Mesenchymal stem cell (in vitro differentiated cells and primary cell): ENCODE results near the gene KLHL6.

ENCODE experiments used
- DNase-seq: peaks from one replicate; pipeline ENCODE4 v3.0.0-alpha.2; 2013
- H2AFZ ChIP-seq: one replicate; pipeline ENCODE4 v1.6.1; 2013; ENCODE audit warnings: low read depth, mild to moderate bottlenecking, control low read depth, inconsistent platforms, low read length, moderate library complexity
- H2AK5ac ChIP-seq: 2 replicates; pipeline ENCODE4 v1.6.1; 2013; ENCODE audit warnings: low read length, moderate library complexity, mild to moderate bottlenecking, inconsistent platforms; ENCODE audit not compliant: severe bottlenecking
- H2BK120ac ChIP-seq: one replicate; pipeline ENCODE4 v1.6.1; 2013; ENCODE audit warnings: low read depth, mild to moderate bottlenecking, inconsistent platforms, low read length, moderate library complexity
- H2BK12ac ChIP-seq, 2 experiments: one replicate each; pipeline ENCODE4 v1.6.1; 2013; ENCODE audit warnings: inconsistent platforms in 2 of 2, low read length in 2 of 2, mild to moderate bottlenecking in 2 of 2, moderate library complexity in 2 of 2, control low read depth in 1 of 2
- H2BK15ac ChIP-seq: one replicate; pipeline ENCODE4 v1.6.1; 2013; ENCODE audit warnings: mild to moderate bottlenecking, low read depth, inconsistent platforms; ENCODE audit not compliant: poor library complexity, severe bottlenecking
- H2BK5ac ChIP-seq: 2 replicates; pipeline ENCODE4 v1.6.1; 2013; ENCODE audit warnings: low read depth, mild to moderate bottlenecking, low read length, control low read depth, inconsistent platforms; ENCODE audit not compliant: poor library complexity, severe bottlenecking
- H3K14ac ChIP-seq, 2 experiments: one replicate each; pipeline ENCODE4 v1.6.1; 2013; ENCODE audit warnings: inconsistent platforms in 2 of 2, low read length in 2 of 2, control low read depth in 1 of 2, mild to moderate bottlenecking in 1 of 2, moderate library complexity in 1 of 2
- H3K18ac ChIP-seq, 2 experiments: one replicate each; pipeline ENCODE4 v1.6.1; 2013; ENCODE audit warnings: inconsistent platforms in 2 of 2, low read length in 2 of 2, control low read depth in 1 of 2, low read depth in 1 of 2, mild to moderate bottlenecking in 1 of 2
- H3K23ac ChIP-seq, 2 experiments: one replicate each; pipeline ENCODE4 v1.6.1; 2013; ENCODE audit warnings: inconsistent platforms in 2 of 2, low read length in 2 of 2, mild to moderate bottlenecking in 2 of 2, moderate library complexity in 2 of 2, control low read depth in 1 of 2
- H3K27ac ChIP-seq: 2 replicates; pipeline ENCODE4 v1.5.1; 2013; ENCODE audit warnings: mild to moderate bottlenecking, moderate library complexity, low read length, control low read depth, inconsistent platforms; ENCODE audit not compliant: poor library complexity, severe bottlenecking
- H3K27me3 ChIP-seq, 2 experiments: 2 replicates each; pipeline versions ENCODE4 v1.6.1 to v1.7.0; 2013; ENCODE audit warnings: low read length in 2 of 2, mild to moderate bottlenecking in 2 of 2, moderate library complexity in 2 of 2, control low read depth in 1 of 2, inconsistent platforms in 1 of 2; ENCODE audit not compliant: control insufficient read depth in 1 of 2, insufficient read depth in 1 of 2
- H3K36me3 ChIP-seq, 2 experiments: 2 replicates each; pipeline versions ENCODE4 v1.6.1 to v1.7.0; 2013; ENCODE audit warnings: low read length in 2 of 2, control low read depth in 1 of 2, inconsistent platforms in 1 of 2, low read depth in 1 of 2, mild to moderate bottlenecking in 1 of 2; ENCODE audit not compliant: insufficient read depth in 2 of 2, control insufficient read depth in 1 of 2
- H3K4ac ChIP-seq, 2 experiments: one replicate each; pipeline ENCODE4 v1.6.1; 2013; ENCODE audit warnings: inconsistent platforms in 2 of 2, low read length in 2 of 2, mild to moderate bottlenecking in 2 of 2, moderate library complexity in 2 of 2, control low read depth in 1 of 2, low read depth in 1 of 2
- H3K4me1 ChIP-seq: 2 replicates; pipeline ENCODE4 v1.6.1; 2013; ENCODE audit warnings: low read depth, low read length, control low read depth; ENCODE audit not compliant: control insufficient read depth, insufficient read depth
- H3K4me2 ChIP-seq: 2 replicates; pipeline ENCODE4 v1.6.1; 2013; ENCODE audit warnings: low read length, mild to moderate bottlenecking, inconsistent platforms; ENCODE audit not compliant: poor library complexity, severe bottlenecking
- H3K4me3 ChIP-seq, 2 experiments: 2 replicates each; pipeline versions ENCODE4 v1.5.1 to v1.7.0; 2013; ENCODE audit warnings: low read length in 2 of 2, mild to moderate bottlenecking in 2 of 2, control low read depth in 1 of 2, low read depth in 1 of 2; ENCODE audit not compliant: insufficient read depth in 1 of 2
- H3K79me1 ChIP-seq: replicated peaks from 2 replicates; pipeline ENCODE4 v1.6.1; 2013; ENCODE audit warnings: mild to moderate bottlenecking, control low read depth, low read length, inconsistent platforms; ENCODE audit not compliant: poor library complexity, severe bottlenecking
- H3K9ac ChIP-seq: 2 replicates; pipeline ENCODE4 v1.7.0; 2013; ENCODE audit warnings: mild to moderate bottlenecking, low read length, moderate library complexity
- H3K9me3 ChIP-seq: 2 replicates; pipeline ENCODE4 v1.7.0; 2013; ENCODE audit warnings: mild to moderate bottlenecking, low read length; ENCODE audit not compliant: control insufficient read depth
- H4K8ac ChIP-seq: one replicate; pipeline ENCODE4 v1.6.1; 2013; ENCODE audit warnings: inconsistent platforms, mild to moderate bottlenecking, low read length, moderate library complexity
- H4K91ac ChIP-seq: one replicate; pipeline ENCODE4 v1.6.1; 2013; ENCODE audit warnings: mild to moderate bottlenecking, low read length, inconsistent platforms
- whole genome bisulfite sequencing: methylation state at CpG from one replicate; pipeline ENCODE4 v1.1.7; 2013; ENCODE audit warnings: mixed read lengths; 5-methylcytosine and 5-hydroxymethylcytosine counted together

Gene KLHL6

DNA sequence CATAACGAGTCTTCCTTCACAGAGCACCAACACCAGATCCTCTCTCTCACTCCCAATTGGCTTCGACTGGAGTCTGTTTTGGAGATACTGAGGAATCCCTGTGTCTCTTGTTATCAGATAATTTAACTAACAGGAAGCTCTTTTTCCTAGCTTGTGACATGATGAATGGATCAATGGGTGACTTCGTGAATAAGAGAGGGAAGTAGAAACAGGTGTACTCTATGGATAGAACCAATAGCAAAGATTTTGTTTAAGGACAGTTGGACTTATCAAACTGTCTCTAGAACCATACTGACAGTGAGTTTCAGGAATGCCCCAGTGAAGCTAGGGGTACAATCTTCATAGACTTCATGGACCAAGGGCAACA lies 29.4 kb upstream of the KLHL6 start:
- Histone ChIP-seq H3K36me3 (no peaks in the 10 kb centered on the region), H2BK5ac (no peak overlapping the region), H3K9ac (peak overlapping the region; percentile 9), H2BK12ac (no peak overlapping the region), H4K8ac (no peak overlapping the region), H3K4me3 (no peak overlapping the region), H2BK120ac (no peak overlapping the region), H3K27me3 (peaks cover 3 to 9% of the 10 kb centered on the region in 2 experiments), H3K18ac (no peak overlapping the region), H3K79me1 (no peaks in the 10 kb centered on the region), H3K4ac (no peak overlapping the region), H3K4me2 (no peak overlapping the region), H2AK5ac (no peak overlapping the region), H2AFZ (no peak overlapping the region), H3K14ac (no peak overlapping the region), H3K27ac (no peak overlapping the region), H2BK15ac (no peak overlapping the region), H3K23ac (no peak overlapping the region), H4K91ac (no peak overlapping the region), H3K9me3 (no peaks in the 10 kb centered on the region), H3K4me1 (no peaks in the 10 kb centered on the region)
- 44% methylated on average over 1 of the region's 3 CpGs for WGBS
- no peak for DNase-seq

GRCh38 chr3:183584246-183584913 lies 28.9 kb upstream of the KLHL6 start:
- H4K8ac ChIP-seq, result no peak overlapping the region
- no peak overlapping the region for H2BK12ac ChIP-seq
- H3K18ac ChIP-seq, result no peak overlapping the region
- no peaks in the 10 kb centered on the region for H3K9me3 ChIP-seq
- no peak overlapping the region for H2BK120ac ChIP-seq
- H3K23ac ChIP-seq, result no peak overlapping the region
- H2AFZ ChIP-seq, result no peak overlapping the region
- H4K91ac ChIP-seq, result no peak overlapping the region
- no peak overlapping the region for H3K4me2 ChIP-seq
- H3K9ac ChIP-seq, result peak overlapping the region; percentile 9
- H2BK5ac ChIP-seq, result no peak overlapping the region
- H3K27me3 ChIP-seq, result peaks cover 0 to 12% of the 10 kb centered on the region in 2 experiments
- WGBS, result 72% methylated on average over 7 of the region's 7 CpGs
- H3K4me1 ChIP-seq, result no peaks in the 10 kb centered on the region
- no peak overlapping the region for H3K4me3 ChIP-seq
- no peak overlapping the region for H3K4ac ChIP-seq
- peak; percentile 30 for DNase-seq
- no peak overlapping the region for H2BK15ac ChIP-seq
- no peak overlapping the region for H2AK5ac ChIP-seq
- no peak overlapping the region for H3K27ac ChIP-seq
- H3K79me1 ChIP-seq, result no peaks in the 10 kb centered on the region
- H3K14ac ChIP-seq, result no peak overlapping the region
- H3K36me3 ChIP-seq, result no peaks in the 10 kb centered on the region

GRCh38 chr3:183583331-183584245 lies 28.1 kb upstream of the KLHL6 start:
- H3K23ac ChIP-seq, result no peak overlapping the region
- no peak overlapping the region for H2BK5ac ChIP-seq
- no peak overlapping the region for H2BK120ac ChIP-seq
- H3K36me3 ChIP-seq, result no peaks in the 10 kb centered on the region
- no peak overlapping the region for H2BK15ac ChIP-seq
- 80% methylated on average over 4 of the region's 5 CpGs for WGBS
- no peak overlapping the region for H2BK12ac ChIP-seq
- peaks cover 2 to 14% of the 10 kb centered on the region in 2 experiments for H3K27me3 ChIP-seq
- H3K79me1 ChIP-seq, result no peaks in the 10 kb centered on the region
- no peaks in the 10 kb centered on the region for H3K4me1 ChIP-seq
- H3K4me2 ChIP-seq, result no peak overlapping the region
- no peaks in the 10 kb centered on the region for H3K9me3 ChIP-seq
- peak overlapping the region; percentile 9 for H3K9ac ChIP-seq
- no peak overlapping the region for H3K18ac ChIP-seq
- H3K27ac ChIP-seq, result no peak overlapping the region
- no peak overlapping the region for H2AFZ ChIP-seq
- no peak overlapping the region for H3K4ac ChIP-seq
- H4K91ac ChIP-seq, result no peak overlapping the region
- H2AK5ac ChIP-seq, result no peak overlapping the region
- no peak overlapping the region for H3K14ac ChIP-seq
- DNase-seq, result no peak
- H3K4me3 ChIP-seq, result no peak overlapping the region
- no peak overlapping the region for H4K8ac ChIP-seq

- Histone ChIP-seq H3K4me2 (no peak overlapping the region), H3K27me3 (peaks cover 16 to 28% of the 10 kb centered on the region in 2 experiments), H3K18ac (no peak overlapping the region), H2AFZ (no peak overlapping the region), H3K27ac (no peak overlapping the region), H3K9me3 (no peaks in the 10 kb centered on the region), H3K23ac (no peak overlapping the region), H4K8ac (no peak overlapping the region), H2BK12ac (no peak overlapping the region), H4K91ac (no peak overlapping the region), H3K36me3 (no peaks in the 10 kb centered on the region), H3K4ac (no peak overlapping the region), H2BK120ac (no peak overlapping the region), H3K14ac (no peak overlapping the region), H2AK5ac (no peak overlapping the region), H3K4me3 (no peak overlapping the region), H3K79me1 (no peaks in the 10 kb centered on the region), H3K4me1 (no peaks in the 10 kb centered on the region), H2BK15ac (no peak overlapping the region), H3K9ac (no peak overlapping the region), H2BK5ac (no peak overlapping the region)
- no peak for DNase-seq
- no CpG with 5 or more reads among the region's 1 CpG for WGBS
These were observed 26.7 kb upstream of the KLHL6 start for GRCh38 chr3:183582161-183582560.
